ENCODE measurements around the gene CRK. TPM values are rescaled to one million over a fixed set of nuclear protein-coding genes. Genes with fewer than 3 reads are reported as not detected.
A peak's percentile ranks its signal among the peaks of the same experiment; 100 is the strongest.
"Not testable (repeated sequence)": the region's sequence is repeated elsewhere in the genome, so short reads cannot be mapped to it uniquely, and the experiment has no call there.

Gene CRK
- polyA plus RNA-seq, 1 donor = 40.6 TPM

DNA sequence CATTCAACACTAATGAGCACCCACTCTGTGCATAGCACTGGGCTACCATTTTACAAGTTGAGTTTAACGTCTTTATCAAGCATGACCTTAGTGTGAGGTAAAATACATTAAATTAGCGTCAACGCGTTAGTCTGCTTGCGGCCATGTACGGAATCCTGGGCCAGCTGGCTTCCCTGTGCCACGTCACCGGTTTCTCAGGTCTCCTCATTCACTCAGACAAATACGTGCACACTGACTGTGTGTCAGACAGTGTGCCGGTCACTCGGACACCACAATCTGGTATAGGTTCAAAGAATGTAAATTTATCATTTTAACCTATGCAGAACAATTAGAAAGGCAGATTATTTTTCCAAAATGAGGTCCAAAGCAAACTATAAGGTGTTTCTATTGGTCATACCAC is 34.6 kb downstream of the CRK start:
- no peak for DNase-seq

DNA sequence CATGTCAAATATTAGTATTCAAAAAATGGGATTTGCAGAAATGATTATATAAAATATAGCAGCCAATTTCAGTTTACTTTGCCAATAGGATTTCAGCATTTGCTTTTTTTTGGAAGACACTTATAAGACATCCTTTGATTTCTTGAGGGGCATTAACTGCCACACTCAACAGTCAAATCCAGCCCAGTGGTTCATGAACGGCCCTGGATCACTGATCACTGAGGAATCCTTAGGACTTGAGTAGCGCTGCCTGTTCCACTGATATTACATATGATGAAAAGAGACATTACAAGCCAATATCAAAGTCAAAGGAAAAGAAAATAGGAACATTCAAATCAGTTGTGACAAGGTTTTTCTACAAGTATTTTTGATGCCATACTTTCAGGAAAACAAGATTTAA is 35.1 kb downstream of the CRK start:
- no peak for DNase-seq

GRCh38 chr17:1420163-1420562 is 35.9 kb downstream of the CRK start:
- DNase-seq = no peak

GRCh38 chr17:1418476-1418875 is 37.6 kb downstream of the CRK start:
- DNase-seq = not testable (repeated sequence)

DNA sequence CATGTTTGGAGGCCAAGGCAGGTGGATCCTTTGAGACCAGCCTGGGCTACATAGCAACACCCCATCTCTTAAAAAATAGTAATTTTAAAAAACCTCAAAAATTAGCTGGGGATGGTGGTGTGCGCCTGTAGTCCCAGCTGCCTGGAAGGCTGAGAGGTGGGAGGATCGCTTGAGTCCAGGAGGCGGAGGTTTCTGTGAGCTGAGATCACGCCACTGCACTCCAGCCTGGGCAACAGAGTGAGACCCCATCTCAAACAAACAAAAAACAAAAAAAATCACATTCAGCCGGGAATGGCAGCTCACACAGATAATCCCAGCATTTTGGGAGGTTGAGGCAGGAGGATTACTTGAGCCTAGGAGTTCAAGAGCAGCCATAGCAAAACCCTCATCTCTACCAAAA is 39.6 kb downstream of the CRK start:
- DNase-seq = no peak

DNA sequence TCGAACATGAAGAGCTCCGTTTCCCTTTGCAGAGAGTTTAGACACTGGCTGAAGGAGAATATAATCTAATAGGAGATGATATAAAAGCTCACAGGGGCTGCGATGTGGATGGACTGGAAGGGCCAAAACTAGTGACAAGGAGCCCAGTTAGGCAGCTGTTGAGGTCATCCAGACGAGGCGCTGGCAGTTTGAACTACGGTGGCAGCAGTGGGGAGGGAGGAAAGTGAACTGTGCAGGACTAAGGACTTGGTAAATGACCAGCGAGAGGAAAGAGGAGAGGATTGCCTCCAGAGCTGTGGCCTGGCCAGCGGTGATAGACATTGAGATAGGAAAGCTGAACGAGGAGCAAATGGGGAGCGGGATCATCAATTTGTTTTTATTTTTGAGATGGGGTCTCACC is 41.4 kb downstream of the CRK start:
- DNase-seq = no peak

GRCh38 chr17:1414001-1414574 is 41.9 kb downstream of the CRK start:
- DNase-seq = no peak

DNA sequence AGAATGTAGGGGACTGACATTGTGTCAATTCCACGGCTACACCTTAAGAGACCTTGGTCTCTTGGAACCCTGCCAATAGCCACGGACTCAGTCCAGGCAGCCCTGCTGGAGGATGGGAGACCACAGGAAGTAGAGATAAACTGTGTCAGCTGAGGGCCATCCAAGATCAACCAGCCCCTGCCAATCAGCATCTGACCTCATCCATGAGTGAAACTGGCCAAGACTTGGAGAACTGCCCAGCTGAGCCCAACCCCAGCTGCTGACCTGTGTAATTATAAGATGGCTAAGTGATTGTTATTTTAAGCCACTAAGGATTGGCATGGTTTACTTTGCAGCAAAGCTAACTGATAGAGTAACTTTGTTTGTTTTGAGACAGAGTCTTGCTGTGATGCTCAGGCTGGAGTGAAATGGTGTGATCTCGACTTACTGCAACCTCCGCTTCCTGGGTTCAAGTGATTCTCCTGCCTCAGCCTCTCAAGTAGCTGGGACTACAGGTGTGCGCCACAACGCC is 42.7 kb downstream of the CRK start:
- no peak for DNase-seq

GRCh38 chr17:1412185-1413110 is 43.6 kb downstream of the CRK start:
- DNase-seq = no peak

GRCh38 chr17:1402262-1402586 is 53.8 kb downstream of the CRK start:
- no peak for DNase-seq

GRCh38 chr17:1399679-1400512 is 56.1 kb downstream of the CRK start, which contains the start of gene YWHAE:
YWHAE (minus strand) TSS chr17:1400222; CDS start chr17:1400110, 112 bp downstream.
- DNase-seq = peak; percentile 97

- peak; percentile 70 for DNase-seq
Measured at GRCh38 chr17:1398931-1399678, 56.9 kb downstream of the CRK start.

GRCh38 chr17:1398028-1398427 is 58.0 kb downstream of the CRK start:
- DNase-seq = no peak

DNA sequence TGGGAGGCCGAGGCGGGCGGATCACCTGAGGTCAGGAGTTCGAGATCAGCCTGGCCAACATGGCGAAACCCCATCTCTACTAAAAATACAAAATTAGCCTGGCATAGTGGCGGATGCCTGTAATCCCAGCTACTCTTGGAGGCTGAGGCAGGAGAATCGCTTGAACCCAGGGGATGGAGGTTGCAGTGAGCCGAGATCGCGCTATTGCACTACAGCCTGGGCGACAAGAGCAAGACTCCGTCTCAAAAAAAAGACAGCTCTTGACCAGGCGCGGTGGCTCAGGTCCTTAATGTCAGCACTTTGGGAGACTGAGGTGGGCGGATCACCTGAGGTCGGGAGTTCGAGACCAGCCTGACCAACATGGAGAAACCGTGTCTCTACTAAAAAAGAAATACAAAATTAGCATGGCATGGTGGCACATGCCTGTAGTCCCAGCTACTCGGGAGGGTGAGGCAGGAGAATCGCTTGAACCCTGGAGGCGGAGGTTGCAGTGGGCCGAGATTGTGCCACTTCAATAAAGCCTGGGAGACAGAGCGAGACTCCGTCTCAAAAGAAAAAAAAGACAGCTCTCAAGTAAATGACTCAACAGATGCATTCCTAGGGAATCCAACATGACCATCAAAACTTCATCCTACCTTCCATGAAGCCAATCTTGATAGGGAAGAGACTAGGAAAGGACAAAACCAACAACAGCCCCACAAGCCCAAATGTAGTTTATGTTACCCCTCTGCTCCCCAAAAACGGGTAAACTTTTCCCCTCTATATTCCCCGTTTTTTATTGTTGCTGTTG is 60.0 kb downstream of the CRK start:
- not testable (repeated sequence) for DNase-seq

GRCh38 chr17:1391577-1391976 is 64.5 kb downstream of the CRK start:
- DNase-seq = no peak

DNA sequence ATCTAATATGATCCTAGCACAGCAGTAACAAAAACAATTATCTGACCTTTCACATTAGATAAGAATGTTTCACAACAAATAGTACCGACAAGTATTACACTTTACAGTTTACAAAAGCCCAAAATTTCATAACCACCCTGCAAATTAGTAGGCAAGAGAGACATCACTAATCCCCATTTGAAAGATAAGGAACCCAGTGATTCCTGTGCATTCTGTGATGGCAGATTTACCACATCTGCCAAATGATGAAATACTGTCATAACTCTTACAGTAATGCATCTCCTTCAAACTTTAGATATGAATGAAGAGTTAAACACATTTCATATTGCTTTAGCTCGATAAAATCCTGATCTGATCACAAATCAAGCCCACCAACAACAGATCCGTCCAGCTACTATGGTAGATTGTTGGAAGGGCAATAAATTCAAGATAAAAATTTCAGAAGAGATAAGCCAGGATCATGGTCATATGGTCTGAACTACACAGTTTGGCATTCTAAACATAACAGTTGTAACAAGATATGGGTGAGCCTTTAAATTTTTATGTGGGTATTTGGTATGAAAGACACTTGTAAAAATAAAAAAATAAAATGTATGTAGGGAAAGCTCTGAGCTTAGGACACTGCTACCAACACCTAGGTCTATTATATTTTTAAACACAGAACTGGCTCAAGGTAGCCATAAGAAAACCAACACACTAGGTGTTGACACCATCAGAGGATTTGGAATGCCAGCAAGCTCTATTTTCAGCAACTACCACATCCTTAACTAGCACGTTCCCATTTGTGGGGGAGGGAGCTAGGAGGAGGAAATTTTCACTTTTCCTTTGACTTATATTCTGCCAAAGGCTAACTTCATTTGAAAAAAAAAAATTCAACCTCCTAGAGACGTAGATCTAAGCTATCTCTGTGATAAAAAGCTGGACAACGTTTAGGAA is 65.3 kb downstream of the CRK start:
- no peak for DNase-seq

- DNase-seq = not testable (repeated sequence)
Measured at GRCh38 chr17:1387490-1388227, 68.4 kb downstream of the CRK start.

DNA sequence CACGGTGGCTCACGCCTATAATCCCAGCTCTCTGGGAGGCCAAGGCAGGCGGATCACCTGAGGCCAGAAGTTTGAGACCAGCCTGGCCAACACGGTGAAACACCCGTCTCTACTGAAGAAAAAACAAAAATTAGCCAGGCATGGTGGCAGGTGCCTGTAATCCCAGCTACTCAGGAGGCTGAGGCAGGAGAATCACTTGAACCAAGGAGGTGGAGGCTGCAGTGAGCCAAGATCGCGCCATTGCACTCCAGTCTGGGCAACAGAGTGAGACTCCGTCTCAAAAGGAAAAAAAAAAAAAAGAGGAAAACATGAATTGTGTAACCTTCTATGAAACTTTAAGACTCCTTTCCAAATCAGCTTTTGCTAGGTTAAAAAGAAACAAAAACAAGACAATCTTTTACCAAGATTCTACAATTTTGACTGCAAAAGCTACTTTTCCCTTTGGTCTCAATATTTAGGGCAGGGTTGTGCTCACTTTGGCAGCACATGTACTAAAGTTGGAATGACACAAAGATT is 69.3 kb downstream of the CRK start:
- DNase-seq = not testable (repeated sequence)

DNA sequence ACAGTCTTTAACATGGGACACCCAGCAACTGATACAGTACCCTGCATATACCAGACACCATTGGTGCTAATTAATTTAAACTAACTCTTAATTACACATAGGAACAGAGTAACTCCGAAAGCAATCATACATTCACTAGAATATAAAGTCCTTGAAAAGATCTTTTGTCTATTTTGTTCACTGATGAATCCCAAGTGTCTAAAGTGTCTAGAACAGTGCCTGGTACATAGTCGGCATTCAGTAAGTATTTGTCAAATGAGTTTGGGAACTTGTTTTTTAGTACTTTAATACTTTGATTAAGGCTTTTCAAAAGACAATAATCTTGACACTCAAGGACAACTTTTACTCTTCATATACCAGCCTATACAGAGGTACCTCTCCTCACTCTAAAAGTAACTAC is 69.8 kb downstream of the CRK start:
- no peak for DNase-seq

Measured in hindlimb muscle (tissue), 1 donor.